SU-DHL-6 (cell line): ENCODE results near the gene BPIFB6.

ENCODE experiments used
- CTCF ChIP-seq: fragments of 200-600 bp; sonication (generic); IDR thresholded peaks from one replicate; pipeline ENCODE4 v1.5.1; 2017; ENCODE audit warnings: antibody characterized with exemption, mild to moderate bottlenecking, low read length, moderate library complexity; ENCODE audit not compliant: insufficient read depth, poor library complexity, severe bottlenecking
- EZH2phosphoT487 ChIP-seq: fragments of 200-600 bp; sonication (generic), shearing (Covaris generic); conservative IDR thresholded peaks from 2 replicates; pipeline ENCODE4 v1.6.1; 2018; ENCODE audit warnings: mild to moderate bottlenecking, antibody characterized with exemption, low read length, moderate library complexity, mixed read lengths

GRCh38 chr20:32999603-33000250 is 31.7 kb upstream of the BPIFB6 start:
- no peak for TF ChIP-seq CTCF
- no peak for TF ChIP-seq EZH2phosphoT487
